AG09309 (cell line): ENCODE measurements around the gene UQCRH.

Experiments
- DNase-seq: peaks from one replicate; pipeline ENCODE4 v3.0.0-alpha.2; 2010; ENCODE audit warnings: low read depth
- H3K4me3 ChIP-seq: 2 replicates; pipeline ENCODE4 v1.5.1; 2011; ENCODE audit warnings: mild to moderate bottlenecking, low read depth, low read length, moderate library complexity; ENCODE audit not compliant: control insufficient read depth
- CTCF ChIP-seq: IDR thresholded peaks from 2 replicates; pipeline ENCODE4 v1.5.1; 2011; ENCODE audit warnings: mild to moderate bottlenecking, low read depth, low read length, inconsistent platforms; ENCODE audit not compliant: insufficient read depth, control insufficient read depth; ENCODE audit errors: missing control alignments

UQCRH gene

GRCh38 chr1:46295306-46295705 lies 8.2 kb upstream of the UQCRH start:
- no peak for DNase-seq
- TF ChIP-seq CTCF, result no peak
- H3K4me3 ChIP-seq, result no peak overlapping the region

GRCh38 chr1:46298387-46298786 lies 5.1 kb upstream of the UQCRH start:
- H3K4me3 ChIP-seq, result no peak overlapping the region
- no peak for TF ChIP-seq CTCF
- no peak for DNase-seq

GRCh38 chr1:46300673-46301405 lies 2.7 kb upstream of the UQCRH start:
- TF ChIP-seq CTCF, result no peak
- no peak for DNase-seq
- H3K4me3 ChIP-seq, result peak overlapping the region; percentile 89

GRCh38 chr1:46301406-46301807 lies 2.1 kb upstream of the UQCRH start:
- DNase-seq, result no peak
- TF ChIP-seq CTCF, result no peak
- peak overlapping the region; percentile 89 for H3K4me3 ChIP-seq

GRCh38 chr1:46301808-46302640 lies 1.5 kb upstream of the UQCRH start:
- DNase-seq, result no peak
- peak overlapping the region; percentile 89 for H3K4me3 ChIP-seq
- TF ChIP-seq CTCF, result no peak

GRCh38 chr1:46302641-46303037 lies 859 bp upstream of the UQCRH start:
- H3K4me3 ChIP-seq, result peak overlapping the region; percentile 89
- no peak for TF ChIP-seq CTCF
- no peak for DNase-seq
